Retina (tissue), 1 donor: ENCODE data around the gene TDRD3.
"Not testable (repeated sequence)": the region's sequence is repeated elsewhere in the genome, so short reads cannot be mapped to it uniquely, and the experiment has no call there.

Source experiments
- DNase-seq: peaks from one replicate; pipeline ENCODE4 v3.0.0-alpha.2; 2016

Gene TDRD3

GRCh38 chr13:60396783-60397703 is at the start of gene TDRD3:
TSS of gene TDRD3 (plus strand) at chr13:60397220. CDS start at chr13:60397365, 145 bp downstream.
- peak; percentile 98 for DNase-seq

- DNase-seq: no peak
Observed at GRCh38 chr13:60347690-60348089, 49.3 kb upstream of the TDRD3 start.

- DNase-seq: no peak
Observed at GRCh38 chr13:60348097-60348496, 48.9 kb upstream of the TDRD3 start.

- DNase-seq: no peak
Observed at GRCh38 chr13:60351326-60351725, 45.7 kb upstream of the TDRD3 start.

- no peak for DNase-seq
Observed at GRCh38 chr13:60351855-60352615, 45.0 kb upstream of the TDRD3 start.

- DNase-seq: no peak
Observed at GRCh38 chr13:60352644-60353043, 44.4 kb upstream of the TDRD3 start.

- no peak for DNase-seq
Observed at GRCh38 chr13:60355056-60355455, 42.0 kb upstream of the TDRD3 start.

- DNase-seq: no peak
Observed at GRCh38 chr13:60356970-60357369, 40.0 kb upstream of the TDRD3 start.

- no peak for DNase-seq
Observed at GRCh38 chr13:60358453-60358852, 38.6 kb upstream of the TDRD3 start.

GRCh38 chr13:60363288-60363687 is 33.7 kb upstream of the TDRD3 start:
- DNase-seq: no peak

GRCh38 chr13:60369242-60369641 is 27.8 kb upstream of the TDRD3 start:
- no peak for DNase-seq

- peak; percentile 37 for DNase-seq
Observed at GRCh38 chr13:60370343-60370742, 26.7 kb upstream of the TDRD3 start.

- no peak for DNase-seq
Observed at GRCh38 chr13:60372141-60372540, 24.9 kb upstream of the TDRD3 start.

GRCh38 chr13:60379282-60379681 is 17.7 kb upstream of the TDRD3 start:
- DNase-seq: not testable (repeated sequence)

GRCh38 chr13:60379837-60380565 is 17.0 kb upstream of the TDRD3 start:
- no peak for DNase-seq

GRCh38 chr13:60384911-60385310 is 12.1 kb upstream of the TDRD3 start:
- DNase-seq: no peak

GRCh38 chr13:60386250-60386649 is 10.8 kb upstream of the TDRD3 start:
- no peak for DNase-seq

GRCh38 chr13:60392131-60392530 is 4.9 kb upstream of the TDRD3 start:
- no peak for DNase-seq

- DNase-seq: peak; percentile 96
Observed at GRCh38 chr13:60395971-60396782, 843 bp upstream of the TDRD3 start.

- peak; percentile 83 for DNase-seq
Observed at GRCh38 chr13:60397704-60398378, 821 bp downstream of the TDRD3 start.

GRCh38 chr13:60398379-60398891 is 1.4 kb downstream of the TDRD3 start:
- no peak for DNase-seq
